Pancreas (tissue), 10 donors: ENCODE results near the gene CYP11A1. TPM values are rescaled to one million over a fixed set of nuclear protein-coding genes. Genes with fewer than 3 reads are reported as not detected.

ENCODE experiments used
- ATAC-seq, 4 donors: fragments of 200-7000 bp; cut with Tn5 transposase; one replicate each; pipeline versions ENCODE4 v1.8.0 to v1.9.1; 2020; ENCODE audit warnings: mild to moderate bottlenecking in 4 of 4, moderate library complexity in 4 of 4
- DNase-seq, 6 donors: peaks; one replicate each; pipeline ENCODE4 v3.0.0-alpha.2; 2020
- FAIRE-seq: peaks from 2 replicates; lab custom pipeline; 2012; peaks lifted over from hg19 to GRCh38; lab: Jason Lieb, UNC
- H3K27ac ChIP-seq, 4 donors: fragments of 200-600 bp; sonication (generic); 1 replicate in 3 of 4; 2 replicates in 1 of 4; pipeline versions ENCODE4 v1.5.0 to v1.8.0; 2020
- H3K27me3 ChIP-seq, 4 donors: fragments of 200-600 bp; one replicate each; pipeline ENCODE4 v1.8.0; 2021
- H3K36me3 ChIP-seq, 3 donors: fragments of 200-600 bp; sonication (generic) in 1 of 3; one replicate each; pipeline versions ENCODE4 v1.5.0 to v1.8.0; 2020 to 2021
- H3K4me1 ChIP-seq, 3 donors: fragments of 200-600 bp; one replicate each; pipeline ENCODE4 v1.8.0; 2021
- H3K4me3 ChIP-seq, 4 donors: fragments of 200-600 bp; sonication (generic) in 2 of 4; one replicate each; pipeline versions ENCODE4 v1.5.0 to v1.8.0; 2020 to 2021
- H3K9me3 ChIP-seq, 4 donors: fragments of 200-600 bp; one replicate each; pipeline ENCODE4 v1.8.0; 2021
- CTCF ChIP-seq, 4 donors: fragments of 200-600 bp; sonication (generic) in 3 of 4; IDR thresholded peaks; one replicate each; pipeline versions ENCODE4 v1.5.0 to v1.8.0; 2021; ENCODE audit warnings: antibody characterized with exemption in 4 of 4
- intact Hi-C, 3 donors: fragments of 100-400 bp; cut with DNase I; formaldehyde crosslinking; loops; one replicate each; pipeline versions ENCODE4 v1.11.1 to v1.14.2; 2022
- microRNA-seq, 2 donors: library from miRNA; unstranded; fragments of <30 nt; microRNA quantifications; one replicate each; pipeline versions ENCODE4 to v1.1.0, GENCODE V29; 2019 to 2020
- polyA plus RNA-seq, 2 donors: library from polyadenylated mRNA; stranded (reverse); fragments of 200-250 nt; gene quantifications; one replicate each; pipeline ENCODE4 v1.2.3, GENCODE V29; 2013
- total RNA-seq, 6 donors: library from RNA; stranded (reverse); fragmentation: NEBNext Ultra II Directional in 4 of 6; extraction: Animal tissue kit (Norgen Biotek cat#: 25700) in 4 of 6; gene quantifications; one replicate each; pipeline versions ENCODE4 v1.2.1 to v1.2.4, GENCODE V29; 2021 to 2023
- donor health status: healthy with polysubstance abuse.
- donor health status: DM: no; HTN: no; CAD: no; lungs with moderate emphysema.
- donor health status: DM: no; HTN: no; CAD: no.
- donor health status: control.
- donor health status: control.
- donor health status: Bipolar disorder and iron deficiency.
- donor health status: DM: yes; HTN: yes; CAD: no.
- donor health status: DM: no; HTN: no; CAD: no.
- donor health status: DM: no; HTN: no; CAD: no.
- donor health status: DM: yes; HTN: yes; CAD: no.

The CYP11A1 gene
- total and polyA plus RNA-seq, 8 donors: 0.09 to 0.66 (median 0.28) TPM; not detected in 3

GRCh38 chr15:74289671-74290070 lies 77.8 kb downstream of the CYP11A1 start:
- H3K4me3 ChIP-seq: no peak overlapping the region
- ATAC-seq (no peak), FAIRE-seq (no peak), DNase-seq (no peak)
- no peak for TF ChIP-seq CTCF (IDR thresholded peaks at IDR 0.05)
- H3K4me1 ChIP-seq: no peaks in the 10 kb centered on the region
- H3K27ac ChIP-seq: no peak overlapping the region
- intact Hi-C loops: no loop called here
- H3K27me3 ChIP-seq: no peaks in the 10 kb centered on the region
- no peaks in the 10 kb centered on the region for H3K36me3 ChIP-seq
- no peaks in the 10 kb centered on the region for H3K9me3 ChIP-seq

Small RNA genes lying within 50 kb of the gene (microRNA-seq; reads per million reads assigned to microRNA genes)
- gene MIR6881: 0 reads per million in 2 donors

Other genes with a start within 250 kb of the CYP11A1 start
- gene ISLR2, start 237.1 kb downstream of the CYP11A1 start, total RNA-seq: under 1 TPM; 0.08 to 0.50 (median 0.16) TPM
- gene ISLR2, start 237.1 kb downstream of the CYP11A1 start, polyA plus RNA-seq: under 1 TPM; 0.23 to 0.31 TPM
- gene ISLR, start 193.9 kb downstream of the CYP11A1 start, total RNA-seq: 10 to 100 TPM in 1 of 6 donors, 1 to 10 TPM in 5; 1.5 to 29.4 (median 3.2) TPM
- gene ISLR, start 193.9 kb downstream of the CYP11A1 start, polyA plus RNA-seq: 1 to 10 TPM; 3.1 to 3.6 TPM
- 1 to 10 TPM in 2 of 6 donors, under 1 TPM in 2, not detected in 2; 0.06 to 1.7 (median 0.89) TPM for gene STRA6, start 164.9 kb downstream of the CYP11A1 start, total RNA-seq
- gene STRA6, start 164.9 kb downstream of the CYP11A1 start, polyA plus RNA-seq: under 1 TPM; 0.19 to 0.42 TPM
- gene CCDC33, start 131.3 kb downstream of the CYP11A1 start, total RNA-seq: not detected
- gene CCDC33, start 131.3 kb downstream of the CYP11A1 start, polyA plus RNA-seq: not detected
- gene SEMA7A, start 66.3 kb upstream of the CYP11A1 start, total RNA-seq: 1 to 10 TPM in 2 of 6 donors, under 1 TPM in 4; 0.37 to 5.6 (median 0.75) TPM
- 1 to 10 TPM in 1 of 2 donors, under 1 TPM in 1; 0.53 to 1.1 TPM for gene SEMA7A, start 66.3 kb upstream of the CYP11A1 start, polyA plus RNA-seq
- gene UBL7, start 93.5 kb upstream of the CYP11A1 start, total RNA-seq: 10 to 100 TPM; 16.9 to 30.2 (median 20.4) TPM
- gene UBL7, start 93.5 kb upstream of the CYP11A1 start, polyA plus RNA-seq: 10 to 100 TPM; 16.0 to 18.1 TPM
- gene ARID3B, start 173.6 kb upstream of the CYP11A1 start, total RNA-seq: 1 to 10 TPM; 2.9 to 4.5 (median 3.5) TPM
- 1 to 10 TPM; 4.2 to 4.8 TPM for gene ARID3B, start 173.6 kb upstream of the CYP11A1 start, polyA plus RNA-seq
- gene CLK3, start 248.2 kb upstream of the CYP11A1 start, total RNA-seq: 10 to 100 TPM; 23.1 to 42.2 (median 28.7) TPM
- 10 to 100 TPM; 63.1 to 89.9 TPM for gene CLK3, start 248.2 kb upstream of the CYP11A1 start, polyA plus RNA-seq